SU-DHL-6 (cell line): Measurements from ENCODE around the gene FBXO38.

Source experiments
- CTCF ChIP-seq: fragments of 200-600 bp; sonication (generic); IDR thresholded peaks from one replicate; pipeline ENCODE4 v1.5.1; 2017; ENCODE audit warnings: antibody characterized with exemption, mild to moderate bottlenecking, low read length, moderate library complexity; ENCODE audit not compliant: insufficient read depth, poor library complexity, severe bottlenecking
- EZH2phosphoT487 ChIP-seq: fragments of 200-600 bp; sonication (generic), shearing (Covaris generic); conservative IDR thresholded peaks from 2 replicates; pipeline ENCODE4 v1.6.1; 2018; ENCODE audit warnings: mild to moderate bottlenecking, antibody characterized with exemption, low read length, moderate library complexity, mixed read lengths

- peak; percentile 52 for TF ChIP-seq CTCF
- TF ChIP-seq EZH2phosphoT487: no peak
Measured at GRCh38 chr5:148457183-148457620, 73.4 kb downstream of the FBXO38 start.
